Vagina (tissue), 2 donors: ENCODE measurements around the gene PCED1A.

Source experiments
- POLR2AphosphoS5 ChIP-seq, 2 donors: sonication (generic); formaldehyde crosslinking; IDR thresholded peaks; one replicate each; pipeline ENCODE4 v1.9.0; 2017; ENCODE audit warnings: antibody characterized with exemption in 2 of 2, mild to moderate bottlenecking in 2 of 2, low read depth in 1 of 2; ENCODE audit not compliant: insufficient read depth in 1 of 2
- TF ChIP-seq, protein P1 (sequence below), 3 experiments: fragments of 450-650 bp in 2 of 3; fragments of 200-600 bp in 1 of 3; sonication (generic) in 1 of 3; IDR thresholded peaks; one replicate each; pipeline ENCODE4 v1.5.1; 2017 to 2019; ENCODE audit warnings: antibody characterized with exemption in 3 of 3, mild to moderate bottlenecking in 2 of 3, moderate library complexity in 2 of 3

DNA sequence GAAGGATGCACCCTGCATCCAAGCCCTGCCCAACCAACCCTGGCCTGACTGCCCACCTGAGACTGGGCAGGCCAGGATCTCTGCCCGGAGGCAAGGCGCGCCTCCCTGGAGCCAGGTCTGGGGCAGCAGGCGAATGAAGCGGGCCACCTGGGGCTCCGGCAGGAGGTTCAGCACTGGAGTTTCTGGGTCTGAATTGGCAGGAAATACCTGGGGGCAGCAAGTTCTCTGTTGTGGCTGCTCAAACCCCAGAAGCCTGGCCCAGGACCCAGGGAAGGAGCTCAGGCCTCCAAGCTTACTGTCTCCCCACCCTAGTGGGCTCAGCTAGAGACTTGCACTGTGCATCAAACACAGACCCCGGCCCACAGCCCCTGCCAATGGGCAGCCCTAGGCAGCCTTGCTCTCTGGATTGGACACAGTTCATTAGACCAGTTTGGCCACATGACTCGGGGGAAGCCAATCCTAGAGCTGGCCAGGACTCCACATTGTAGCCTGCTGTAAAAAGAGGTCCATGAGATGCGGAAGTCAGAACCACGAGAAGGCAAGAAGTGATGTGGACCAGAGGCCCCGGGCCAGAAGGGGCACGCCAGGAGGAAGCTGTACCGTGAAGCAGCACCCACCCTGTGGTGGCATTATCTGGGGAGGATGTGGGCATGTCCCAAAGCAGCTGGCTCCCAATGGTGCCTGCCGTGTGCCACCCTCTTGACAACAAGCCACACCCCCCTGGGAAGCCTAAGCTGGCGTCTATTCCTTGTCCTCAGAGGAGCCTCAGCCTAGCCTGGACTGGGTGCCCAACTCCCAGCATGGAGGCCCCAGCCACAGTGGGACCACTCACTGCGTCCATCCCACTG is 43.1 kb downstream of the PCED1A start:
- no peak for TF ChIP-seq POLR2AphosphoS5 (IDR thresholded peaks at IDR 0.05; ENCODE audit: insufficient read depth in 1 of 2, low read depth in 1 of 2)
- TF ChIP-seq, protein P1, sequence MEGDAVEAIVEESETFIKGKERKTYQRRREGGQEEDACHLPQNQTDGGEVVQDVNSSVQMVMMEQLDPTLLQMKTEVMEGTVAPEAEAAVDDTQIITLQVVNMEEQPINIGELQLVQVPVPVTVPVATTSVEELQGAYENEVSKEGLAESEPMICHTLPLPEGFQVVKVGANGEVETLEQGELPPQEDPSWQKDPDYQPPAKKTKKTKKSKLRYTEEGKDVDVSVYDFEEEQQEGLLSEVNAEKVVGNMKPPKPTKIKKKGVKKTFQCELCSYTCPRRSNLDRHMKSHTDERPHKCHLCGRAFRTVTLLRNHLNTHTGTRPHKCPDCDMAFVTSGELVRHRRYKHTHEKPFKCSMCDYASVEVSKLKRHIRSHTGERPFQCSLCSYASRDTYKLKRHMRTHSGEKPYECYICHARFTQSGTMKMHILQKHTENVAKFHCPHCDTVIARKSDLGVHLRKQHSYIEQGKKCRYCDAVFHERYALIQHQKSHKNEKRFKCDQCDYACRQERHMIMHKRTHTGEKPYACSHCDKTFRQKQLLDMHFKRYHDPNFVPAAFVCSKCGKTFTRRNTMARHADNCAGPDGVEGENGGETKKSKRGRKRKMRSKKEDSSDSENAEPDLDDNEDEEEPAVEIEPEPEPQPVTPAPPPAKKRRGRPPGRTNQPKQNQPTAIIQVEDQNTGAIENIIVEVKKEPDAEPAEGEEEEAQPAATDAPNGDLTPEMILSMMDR (IDR thresholded peaks at IDR 0.05), result no peak
